ENCODE results near the gene PPP3R1.

PPP3R1 gene

DNA sequence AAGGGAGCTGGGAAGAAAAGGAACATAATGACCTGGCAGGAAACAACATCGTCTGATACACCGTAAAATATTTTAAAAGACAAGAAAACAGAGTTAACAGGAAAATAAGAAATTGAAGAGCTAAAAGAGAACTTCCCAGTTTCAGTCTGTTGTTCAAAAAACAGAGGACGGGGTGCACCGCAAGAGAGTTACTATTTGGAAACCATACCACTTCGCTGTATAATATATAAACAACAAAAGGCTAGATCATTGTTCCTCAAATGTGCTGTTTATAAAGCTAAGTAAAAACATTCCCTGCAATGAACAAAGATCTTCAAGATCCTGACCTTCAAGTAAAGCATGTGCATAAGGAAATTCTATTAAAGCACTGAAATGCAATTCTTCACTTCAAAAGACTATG lies 2.1 kb downstream of the PPP3R1 start:
- DNase-seq = no peak
- Mint-ChIP-seq H3K27me3 (ENCODE audit: low read depth, poor library complexity) (no peaks in the 10 kb centered on the region), H3K4me1 (peaks cover 5% of the 10 kb centered on the region), H3K9me3 (no peaks in the 10 kb centered on the region), H3K27ac (peak overlapping the region; percentile 99), H3K36me3 (ENCODE audit: low read depth) (no peaks in the 10 kb centered on the region), H3K4me3 (no peak overlapping the region)
- TF ChIP-seq, protein P1, sequence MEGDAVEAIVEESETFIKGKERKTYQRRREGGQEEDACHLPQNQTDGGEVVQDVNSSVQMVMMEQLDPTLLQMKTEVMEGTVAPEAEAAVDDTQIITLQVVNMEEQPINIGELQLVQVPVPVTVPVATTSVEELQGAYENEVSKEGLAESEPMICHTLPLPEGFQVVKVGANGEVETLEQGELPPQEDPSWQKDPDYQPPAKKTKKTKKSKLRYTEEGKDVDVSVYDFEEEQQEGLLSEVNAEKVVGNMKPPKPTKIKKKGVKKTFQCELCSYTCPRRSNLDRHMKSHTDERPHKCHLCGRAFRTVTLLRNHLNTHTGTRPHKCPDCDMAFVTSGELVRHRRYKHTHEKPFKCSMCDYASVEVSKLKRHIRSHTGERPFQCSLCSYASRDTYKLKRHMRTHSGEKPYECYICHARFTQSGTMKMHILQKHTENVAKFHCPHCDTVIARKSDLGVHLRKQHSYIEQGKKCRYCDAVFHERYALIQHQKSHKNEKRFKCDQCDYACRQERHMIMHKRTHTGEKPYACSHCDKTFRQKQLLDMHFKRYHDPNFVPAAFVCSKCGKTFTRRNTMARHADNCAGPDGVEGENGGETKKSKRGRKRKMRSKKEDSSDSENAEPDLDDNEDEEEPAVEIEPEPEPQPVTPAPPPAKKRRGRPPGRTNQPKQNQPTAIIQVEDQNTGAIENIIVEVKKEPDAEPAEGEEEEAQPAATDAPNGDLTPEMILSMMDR (IDR thresholded peaks at IDR 0.05) = no peak

DNA sequence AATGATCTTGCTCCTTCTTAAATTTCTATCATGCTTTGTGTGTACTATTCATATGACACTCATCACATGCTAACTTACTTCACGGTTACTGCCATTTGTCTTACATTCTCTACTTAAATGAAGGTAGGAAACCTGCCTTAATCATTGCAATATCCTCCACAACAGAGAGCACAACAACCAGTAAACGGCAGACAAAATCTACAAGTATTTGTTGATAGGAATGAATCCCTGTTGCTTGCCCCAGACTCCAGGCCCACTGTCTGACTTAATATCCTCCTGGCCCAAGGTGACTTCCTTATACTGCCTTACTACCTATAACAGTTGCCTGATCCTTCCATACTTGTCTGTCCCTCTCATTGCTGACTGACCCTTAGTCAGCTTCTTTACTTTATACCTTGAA lies 3.5 kb downstream of the PPP3R1 start:
- Mint-ChIP-seq H3K4me1 (no peaks in the 10 kb centered on the region), H3K27me3 (ENCODE audit: low read depth, poor library complexity) (no peaks in the 10 kb centered on the region), H3K36me3 (ENCODE audit: low read depth) (no peaks in the 10 kb centered on the region), H3K4me3 (no peak overlapping the region), H3K27ac (no peak overlapping the region), H3K9me3 (no peaks in the 10 kb centered on the region)
- TF ChIP-seq, protein P1 (IDR thresholded peaks at IDR 0.05) = no peak
- DNase-seq = no peak

DNA sequence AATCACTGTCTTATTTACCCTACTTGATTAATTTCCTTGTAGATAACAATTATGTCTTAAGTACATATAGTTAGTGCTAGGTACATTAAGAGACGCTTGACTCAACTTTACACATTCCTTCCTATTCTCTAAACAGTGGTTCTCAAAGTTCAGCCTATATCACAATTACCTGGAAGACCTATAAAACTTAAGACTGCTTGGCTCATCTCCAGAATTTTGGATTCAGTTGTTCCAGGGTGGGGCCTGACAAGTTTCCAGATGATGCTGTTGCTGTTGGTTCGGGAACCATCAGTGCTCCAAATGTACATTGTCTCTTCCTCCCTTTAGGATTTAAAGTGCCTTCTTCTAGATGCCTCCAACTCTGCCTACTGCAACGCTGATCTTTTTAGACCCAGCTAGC lies 4.0 kb downstream of the PPP3R1 start:
- H3K4me3 Mint-ChIP-seq = no peak overlapping the region
- TF ChIP-seq, protein P1 (IDR thresholded peaks at IDR 0.05) = no peak
- no peaks in the 10 kb centered on the region for H3K9me3 Mint-ChIP-seq
- H3K4me1 Mint-ChIP-seq = no peaks in the 10 kb centered on the region
- no peak overlapping the region for H3K27ac Mint-ChIP-seq
- DNase-seq = no peak
- no peaks in the 10 kb centered on the region for H3K27me3 Mint-ChIP-seq (ENCODE audit: low read depth, poor library complexity)
- H3K36me3 Mint-ChIP-seq (ENCODE audit: low read depth) = no peaks in the 10 kb centered on the region

DNA sequence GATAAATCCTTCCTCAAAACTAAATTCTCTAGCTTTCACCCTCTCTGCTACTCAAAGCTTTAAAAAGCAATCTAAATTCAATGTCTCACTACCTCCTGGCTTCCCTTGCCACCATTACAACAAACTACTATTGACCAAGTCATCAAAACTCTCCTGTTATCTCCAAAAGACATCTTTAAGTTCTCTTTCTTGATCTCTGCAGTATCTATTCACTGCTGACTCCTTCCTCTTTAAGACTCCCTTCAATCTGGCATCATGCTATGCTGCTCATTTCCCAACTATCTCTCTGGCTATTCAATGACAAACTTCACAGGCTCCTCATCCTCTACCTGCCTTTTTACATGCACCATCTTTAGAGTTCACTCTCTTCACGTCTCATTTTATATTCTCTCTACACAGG lies 5.9 kb downstream of the PPP3R1 start:
- Mint-ChIP-seq H3K27me3 (ENCODE audit: low read depth, poor library complexity) (no peaks in the 10 kb centered on the region), H3K27ac (no peak overlapping the region), H3K9me3 (no peaks in the 10 kb centered on the region), H3K36me3 (ENCODE audit: low read depth) (no peaks in the 10 kb centered on the region), H3K4me1 (peaks cover under 1% of the 10 kb centered on the region), H3K4me3 (no peak overlapping the region)
- no peak for DNase-seq
- TF ChIP-seq, protein P1 (IDR thresholded peaks at IDR 0.05) = no peak

DNA sequence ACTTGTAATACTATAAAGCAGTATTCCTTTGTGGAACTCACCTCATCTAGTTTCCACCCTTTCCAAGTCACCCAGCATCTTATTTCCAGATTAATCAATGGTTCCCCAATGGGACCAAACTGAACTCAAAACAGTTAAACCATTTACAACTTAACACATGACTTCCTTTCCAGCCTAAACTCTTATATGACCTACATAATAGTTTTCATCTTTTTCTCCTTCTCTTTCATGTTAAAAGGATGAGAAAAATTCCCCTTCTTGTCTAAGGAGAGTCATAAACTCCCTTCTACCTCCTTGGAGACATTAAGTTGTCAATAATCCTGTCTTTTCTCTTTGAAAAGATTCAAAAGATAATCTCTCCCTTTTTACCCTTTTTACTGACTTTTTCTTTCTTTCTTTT lies 6.7 kb downstream of the PPP3R1 start:
- H3K9me3 Mint-ChIP-seq = no peaks in the 10 kb centered on the region
- H3K27ac Mint-ChIP-seq = no peak overlapping the region
- no peaks in the 10 kb centered on the region for H3K27me3 Mint-ChIP-seq (ENCODE audit: low read depth, poor library complexity)
- TF ChIP-seq, protein P1 (IDR thresholded peaks at IDR 0.05) = no peak
- no peak for DNase-seq
- no peak overlapping the region for H3K4me3 Mint-ChIP-seq
- peaks cover 7% of the 10 kb centered on the region for H3K4me1 Mint-ChIP-seq
- H3K36me3 Mint-ChIP-seq (ENCODE audit: low read depth) = peaks cover 1% of the 10 kb centered on the region

DNA sequence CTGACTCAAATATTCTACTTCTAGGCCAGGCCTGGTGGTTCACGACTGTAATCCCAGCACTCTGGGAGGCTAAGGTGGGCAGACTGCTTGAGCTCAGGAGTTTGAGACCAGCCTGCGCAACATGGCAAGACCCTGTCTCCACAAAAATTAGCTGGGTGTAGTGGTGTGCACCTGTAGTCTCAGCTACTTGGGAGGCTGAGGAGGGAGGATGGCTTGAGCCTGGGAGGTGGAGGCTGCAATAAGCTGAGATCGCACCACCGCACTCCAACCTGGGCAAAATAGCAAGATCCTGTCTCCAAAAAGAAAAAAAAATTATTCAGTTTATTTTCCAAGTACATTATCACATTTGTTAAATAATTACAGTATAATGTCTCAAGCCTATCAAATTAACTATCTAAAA lies 7.3 kb downstream of the PPP3R1 start:
- TF ChIP-seq, protein P1 (IDR thresholded peaks at IDR 0.05) = no peak
- DNase-seq = no peak
- Mint-ChIP-seq H3K36me3 (ENCODE audit: low read depth) (peaks cover 5% of the 10 kb centered on the region), H3K9me3 (no peaks in the 10 kb centered on the region), H3K27ac (no peak overlapping the region), H3K4me3 (no peak overlapping the region), H3K27me3 (ENCODE audit: low read depth, poor library complexity) (no peaks in the 10 kb centered on the region), H3K4me1 (peaks cover 13% of the 10 kb centered on the region)

Data from nephron progenitor cell (in vitro differentiated cells).